Endothelial cell of umbilical vein (primary cell): ENCODE data around the gene RPS19. TPM values are rescaled to one million over a fixed set of nuclear protein-coding genes. Genes with fewer than 3 reads are reported as not detected.

ENCODE experiments used
- BruUV-seq: library from RNA; stranded (reverse); fragments of 400-500 nt; replicated peaks from 2 replicates; lab custom pipeline; 2021; lab: Mats Ljungman, UMichigan
- CTCF ChIA-PET: fragments of 300-600, 350-600 bp; sonication (Branson Sonifier 250); formaldehyde crosslinking; loops from one replicate; lab custom pipeline; 2021; ENCODE audit warnings: antibody characterized with exemption, inconsistent platforms; lab: Charles Lee
- POLR2A ChIA-PET: fragments of 300-600, 350-600 bp; sonication (Branson Sonifier 250); formaldehyde crosslinking; loops from one replicate; lab custom pipeline; 2021; ENCODE audit warnings: antibody characterized with exemption, inconsistent platforms; lab: Charles Lee
- DNase-seq: peaks from one replicate; pipeline ENCODE4 v3.0.0-alpha.2; 2011; ENCODE audit warnings: low read depth, low spot score
- FAIRE-seq: peaks from 2 replicates; lab custom pipeline; 2011; peaks lifted over from hg19 to GRCh38; lab: Jason Lieb, UNC
- H2AFZ ChIP-seq: 2 replicates; pipeline ENCODE4 v1.6.0; 2012; ENCODE audit warnings: low read depth, low read length, control low read depth, inconsistent platforms
- H3K27ac ChIP-seq: 2 replicates; pipeline ENCODE4 v1.5.1; 2011; ENCODE audit warnings: low read depth, mild to moderate bottlenecking, control low read depth, low read length, moderate library complexity; ENCODE audit not compliant: insufficient read depth
- H3K27me3 ChIP-seq, 2 experiments: 2 replicates each; pipeline versions ENCODE4 v1.6.0 to v1.6.1; 2011; ENCODE audit warnings: low read length in 2 of 2, mixed read lengths in 1 of 2; ENCODE audit not compliant: control insufficient read depth in 2 of 2, insufficient read depth in 2 of 2
- H3K36me3 ChIP-seq, 2 experiments: 2 replicates in 1 of 2; 3 replicates in 1 of 2; pipeline ENCODE4 v1.5.1; 2011; ENCODE audit warnings: low read length in 2 of 2, mild to moderate bottlenecking in 1 of 2, moderate library complexity in 1 of 2; ENCODE audit not compliant: control insufficient read depth in 2 of 2, insufficient read depth in 2 of 2; ENCODE audit errors: extremely low read depth in 1 of 2
- H3K4me1 ChIP-seq: 3 replicates; pipeline ENCODE4 v1.5.1; 2011; ENCODE audit warnings: mild to moderate bottlenecking, low read length; ENCODE audit not compliant: control insufficient read depth, insufficient read depth; ENCODE audit errors: extremely low read depth
- H3K4me2 ChIP-seq: 2 replicates; pipeline ENCODE4 v1.6.1; 2011; ENCODE audit warnings: low read length, control low read depth, mixed read lengths; ENCODE audit not compliant: insufficient read depth
- H3K4me3 ChIP-seq, 3 experiments: fragments of 200-600 bp in 1 of 3; sonication (generic), shearing (Covaris generic) in 1 of 3; replicated peaks in 1 of 3; 2 replicates each; pipeline ENCODE4 v1.5.1; 2011 to 2016; ENCODE audit warnings: control low read depth in 3 of 3, low read length in 3 of 3, mild to moderate bottlenecking in 2 of 3, inconsistent platforms in 1 of 3, low read depth in 1 of 3, moderate library complexity in 1 of 3; ENCODE audit not compliant: insufficient read depth in 1 of 3
- H3K79me2 ChIP-seq: 2 replicates; pipeline ENCODE4 v1.6.0; 2012; ENCODE audit warnings: low read length, inconsistent platforms; ENCODE audit not compliant: control insufficient read depth, insufficient read depth
- H3K9ac ChIP-seq: replicated peaks from 2 replicates; pipeline ENCODE3; 2011; ENCODE audit warnings: low read length, control low read depth; ENCODE audit not compliant: insufficient read depth; ENCODE audit errors: extremely low read depth
- H3K9me1 ChIP-seq: replicated peaks from 3 replicates; pipeline ENCODE4 v1.6.0; 2011; ENCODE audit warnings: mild to moderate bottlenecking, low read length; ENCODE audit not compliant: control insufficient read depth, insufficient read depth; ENCODE audit errors: extremely low read depth
- H3K9me3 ChIP-seq: replicated peaks from 2 replicates; pipeline ENCODE4 v1.5.1; 2012; ENCODE audit warnings: low read length, inconsistent platforms; ENCODE audit not compliant: control insufficient read depth, insufficient read depth
- H4K20me1 ChIP-seq: replicated peaks from 2 replicates; pipeline ENCODE3; 2011; ENCODE audit warnings: mild to moderate bottlenecking, low read length; ENCODE audit not compliant: control insufficient read depth, insufficient read depth; ENCODE audit errors: extremely low read depth
- EZH2 ChIP-seq: IDR thresholded peaks from 2 replicates; pipeline ENCODE4 v1.6.1; 2012; ENCODE audit warnings: borderline replicate concordance, low read depth, mild to moderate bottlenecking, moderate library complexity, low read length, inconsistent platforms; ENCODE audit not compliant: severe bottlenecking
- JUN ChIP-seq: IDR thresholded peaks from 2 replicates; pipeline ENCODE4 v1.6.1; 2011; ENCODE audit warnings: borderline replicate concordance, low read depth; ENCODE audit not compliant: insufficient read length, insufficient read depth
- POLR2AphosphoS5 ChIP-seq: IDR thresholded peaks from 2 replicates; pipeline ENCODE4 v1.6.1; 2012; ENCODE audit warnings: low read depth, mild to moderate bottlenecking, control low read depth, low read length, moderate library complexity; ENCODE audit not compliant: insufficient read depth
- dilution Hi-C: fragments of 300-500 bp; cut with MboI; formaldehyde crosslinking; loops from one replicate; pipeline ENCODE4 v1.15.0; 2019; ENCODE audit warnings: low sequenced_read_pairs; ENCODE audit not compliant: extremely low pct_ligation_motif_present
- intact Hi-C: fragments of 100-400 bp; cut with micrococcal nuclease; formaldehyde crosslinking; loops from one replicate; pipeline ENCODE4 v1.10.0; 2022
- polyA plus RNA-seq, 4 experiments: library from polyadenylated mRNA; depleted of rRNA in 3 of 4; stranded (reverse) in 3 of 4; unstranded in 1 of 4; fragments of >200 nt; gene quantifications; 2 replicates each; pipeline versions ENCODE4 v1.2.1 to v1.2.3, GENCODE V29; 2011 to 2012; ENCODE audit warnings: missing spikeins in 1 of 4
- total RNA-seq: library from RNA; stranded (reverse); gene quantifications from 2 replicates; pipeline ENCODE4 v1.2.3, GENCODE V29; 2021
- TF ChIP-seq, protein P1 (sequence below), 2 donors: IDR thresholded peaks; 1 replicate in 1 of 2; 2 replicates in 1 of 2; pipeline ENCODE4 v1.5.1; 2011; ENCODE audit warnings: low read length in 2 of 2, mild to moderate bottlenecking in 2 of 2, moderate library complexity in 2 of 2, control low read depth in 1 of 2, inconsistent platforms in 1 of 2, low read depth in 1 of 2; ENCODE audit not compliant: insufficient read depth in 1 of 2; ENCODE audit errors: extremely low read depth in 1 of 2
- TF ChIP-seq, protein P2 (sequence below): IDR thresholded peaks from 2 replicates; pipeline ENCODE4 v1.6.1; 2011; ENCODE audit not compliant: insufficient read depth, insufficient read length

The RPS19 gene
- total and polyA plus RNA-seq, 2 donors (not counting 3 experiments of a cell fraction or from before 2014, with no cell fraction given) = 2,234 to 4,353 TPM

DNA sequence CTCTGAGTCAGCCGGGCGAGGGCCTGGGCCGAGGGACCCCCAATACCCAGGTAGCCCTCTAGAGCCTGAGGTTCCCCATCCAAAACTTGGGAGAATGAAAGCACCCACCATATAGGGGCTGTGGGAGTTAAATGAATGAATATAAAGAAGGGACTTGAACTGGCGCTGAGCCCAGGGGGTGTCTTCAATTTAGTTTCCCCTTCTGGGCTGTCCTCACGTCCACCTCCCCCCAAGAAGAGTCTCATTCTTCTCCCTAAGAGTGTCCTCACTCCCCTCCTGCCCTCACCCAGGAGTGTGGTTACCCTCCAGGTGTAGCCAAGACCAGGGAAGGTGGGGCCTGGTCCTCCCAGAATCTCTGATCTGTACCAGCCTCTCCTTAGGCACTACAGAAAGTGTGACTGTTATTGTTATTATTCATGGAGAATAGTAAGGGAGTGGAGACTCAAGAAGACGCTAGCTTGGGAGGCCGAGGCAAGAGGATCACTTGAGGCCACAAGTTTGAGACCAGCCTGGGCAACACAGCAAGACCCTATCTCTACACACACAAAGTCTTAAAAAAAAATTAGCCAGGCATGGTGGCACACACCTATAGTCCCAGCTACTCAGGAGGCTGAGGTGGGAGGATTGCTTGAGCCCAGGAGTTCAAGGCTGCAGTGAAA is 19.7 kb downstream of the RPS19 start:
- Histone ChIP-seq H3K27me3 (no peaks in the 10 kb centered on the region), H3K4me3 (no peak overlapping the region), H3K36me3 (no peaks in the 10 kb centered on the region), H3K9me3 (no peaks in the 10 kb centered on the region), H2AFZ (no peak overlapping the region), H3K27ac (no peak overlapping the region), H3K9me1 (no peaks in the 10 kb centered on the region), H3K4me1 (peaks cover 7% of the 10 kb centered on the region), H3K4me2 (no peak overlapping the region), H3K9ac (no peak overlapping the region), H4K20me1 (no peaks in the 10 kb centered on the region), H3K79me2 (peaks cover 5% of the 10 kb centered on the region)
- BruUV-seq = no TSS peak
- DNase-seq = no peak
- TF ChIP-seq, protein P1, sequence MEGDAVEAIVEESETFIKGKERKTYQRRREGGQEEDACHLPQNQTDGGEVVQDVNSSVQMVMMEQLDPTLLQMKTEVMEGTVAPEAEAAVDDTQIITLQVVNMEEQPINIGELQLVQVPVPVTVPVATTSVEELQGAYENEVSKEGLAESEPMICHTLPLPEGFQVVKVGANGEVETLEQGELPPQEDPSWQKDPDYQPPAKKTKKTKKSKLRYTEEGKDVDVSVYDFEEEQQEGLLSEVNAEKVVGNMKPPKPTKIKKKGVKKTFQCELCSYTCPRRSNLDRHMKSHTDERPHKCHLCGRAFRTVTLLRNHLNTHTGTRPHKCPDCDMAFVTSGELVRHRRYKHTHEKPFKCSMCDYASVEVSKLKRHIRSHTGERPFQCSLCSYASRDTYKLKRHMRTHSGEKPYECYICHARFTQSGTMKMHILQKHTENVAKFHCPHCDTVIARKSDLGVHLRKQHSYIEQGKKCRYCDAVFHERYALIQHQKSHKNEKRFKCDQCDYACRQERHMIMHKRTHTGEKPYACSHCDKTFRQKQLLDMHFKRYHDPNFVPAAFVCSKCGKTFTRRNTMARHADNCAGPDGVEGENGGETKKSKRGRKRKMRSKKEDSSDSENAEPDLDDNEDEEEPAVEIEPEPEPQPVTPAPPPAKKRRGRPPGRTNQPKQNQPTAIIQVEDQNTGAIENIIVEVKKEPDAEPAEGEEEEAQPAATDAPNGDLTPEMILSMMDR (IDR thresholded peaks at IDR 0.05; ENCODE audit: extremely low read depth in 1 of 2, insufficient read depth in 1 of 2, low read depth in 1 of 2, low read length in 2 of 2) = no peak
- TF ChIP-seq, protein P2, sequence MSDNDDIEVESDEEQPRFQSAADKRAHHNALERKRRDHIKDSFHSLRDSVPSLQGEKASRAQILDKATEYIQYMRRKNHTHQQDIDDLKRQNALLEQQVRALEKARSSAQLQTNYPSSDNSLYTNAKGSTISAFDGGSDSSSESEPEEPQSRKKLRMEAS = no peak
- TF ChIP-seq EZH2 (no peak), POLR2AphosphoS5 (no peak), JUN (no peak)
- POLR2A ChIA-PET = no interaction called here
- intact Hi-C loops = no loop called here
- FAIRE-seq = no peak
- CTCF ChIA-PET = no interaction called here
- dilution Hi-C loops = no loop called here
